GM19438 (cell line): ENCODE data around the gene SASH1.

Source experiments
- ATAC-seq: cut with Tn5 transposase; IDR thresholded peaks from one replicate; pipeline ENCODE4 v1.9.1; 2021; ENCODE audit warnings: low read depth; ENCODE audit not compliant: unreplicated experiment

The SASH1 gene

GRCh38 chr6:148427333-148427732 is 84.7 kb downstream of the SASH1 start:
- ATAC-seq: no peak

GRCh38 chr6:148429423-148429822 is 86.8 kb downstream of the SASH1 start:
- ATAC-seq: no peak

- no peak for ATAC-seq
Observed at GRCh38 chr6:148430897-148431296, 88.3 kb downstream of the SASH1 start.

GRCh38 chr6:148431413-148431812 is 88.8 kb downstream of the SASH1 start:
- no peak for ATAC-seq

GRCh38 chr6:148431840-148432239 is 89.2 kb downstream of the SASH1 start:
- ATAC-seq: no peak

- no peak for ATAC-seq
Observed at GRCh38 chr6:148432462-148433195, 90.0 kb downstream of the SASH1 start.

GRCh38 chr6:148435386-148435785 is 92.7 kb downstream of the SASH1 start:
- no peak for ATAC-seq

GRCh38 chr6:148436466-148436865 is 93.8 kb downstream of the SASH1 start:
- no peak for ATAC-seq

GRCh38 chr6:148438632-148439031 is 96.0 kb downstream of the SASH1 start:
- no peak for ATAC-seq

GRCh38 chr6:148440016-148440415 is 97.4 kb downstream of the SASH1 start:
- ATAC-seq: no peak

GRCh38 chr6:148440877-148441453 is 98.3 kb downstream of the SASH1 start:
- no peak for ATAC-seq

GRCh38 chr6:148441454-148441911 is 98.8 kb downstream of the SASH1 start:
- no peak for ATAC-seq

GRCh38 chr6:148443798-148444560 is 101.3 kb downstream of the SASH1 start:
- ATAC-seq: no peak

GRCh38 chr6:148445116-148445515 is 102.5 kb downstream of the SASH1 start:
- ATAC-seq: no peak

- no peak for ATAC-seq
Observed at GRCh38 chr6:148445620-148446019, 103.0 kb downstream of the SASH1 start.

- no peak for ATAC-seq
Observed at GRCh38 chr6:148446681-148447080, 104.0 kb downstream of the SASH1 start.

GRCh38 chr6:148447521-148448230 is 105.0 kb downstream of the SASH1 start:
- ATAC-seq: no peak

GRCh38 chr6:148448369-148449012 is 105.9 kb downstream of the SASH1 start:
- ATAC-seq: no peak

- no peak for ATAC-seq
Observed at GRCh38 chr6:148450866-148451265, 108.2 kb downstream of the SASH1 start.

- no peak for ATAC-seq
Observed at GRCh38 chr6:148451690-148452089, 109.1 kb downstream of the SASH1 start.
